HTR-8/SVneo (cell line): ENCODE results near the gene HABP2.

Experiments
- DNase-seq: peaks from one replicate; pipeline ENCODE4 v3.0.0; 2011; ENCODE audit warnings: low spot score, mixed read lengths; ENCODE audit not compliant: insufficient read length
- FAIRE-seq: peaks from 2 replicates; lab custom pipeline; 2011; peaks lifted over from hg19 to GRCh38; lab: Jason Lieb, UNC

Gene HABP2

GRCh38 chr10:113621799-113622198, 68.9 kb downstream of the HABP2 start:
- DNase-seq (no peak), FAIRE-seq (no peak)

- FAIRE-seq, result no peak
- DNase-seq, result no peak
Observed at GRCh38 chr10:113622831-113623230, 70.0 kb downstream of the HABP2 start.

- no peak for FAIRE-seq
- no peak for DNase-seq
Observed at GRCh38 chr10:113625461-113626186, 72.8 kb downstream of the HABP2 start.

GRCh38 chr10:113626809-113627355, 74.0 kb downstream of the HABP2 start:
- DNase-seq, result no peak
- no peak for FAIRE-seq

GRCh38 chr10:113627836-113628235, 75.0 kb downstream of the HABP2 start:
- no peak for FAIRE-seq
- no peak for DNase-seq

GRCh38 chr10:113628607-113629153, 75.8 kb downstream of the HABP2 start:
- FAIRE-seq (no peak), DNase-seq (no peak)

GRCh38 chr10:113630929-113631533, 78.2 kb downstream of the HABP2 start:
- FAIRE-seq (no peak), DNase-seq (no peak)

- FAIRE-seq (no peak), DNase-seq (no peak)
Observed at GRCh38 chr10:113631684-113632367, 79.0 kb downstream of the HABP2 start.
